ENCODE results near the gene LRWD1. TPM values are rescaled to one million over a fixed set of nuclear protein-coding genes. Genes with fewer than 3 reads are reported as not detected.
"Not testable (repeated sequence)": the region's sequence is repeated elsewhere in the genome, so short reads cannot be mapped to it uniquely, and the experiment has no call there.

Gene LRWD1
- total RNA-seq, 1 donor from 2014 or later, result 14.8 TPM

DNA sequence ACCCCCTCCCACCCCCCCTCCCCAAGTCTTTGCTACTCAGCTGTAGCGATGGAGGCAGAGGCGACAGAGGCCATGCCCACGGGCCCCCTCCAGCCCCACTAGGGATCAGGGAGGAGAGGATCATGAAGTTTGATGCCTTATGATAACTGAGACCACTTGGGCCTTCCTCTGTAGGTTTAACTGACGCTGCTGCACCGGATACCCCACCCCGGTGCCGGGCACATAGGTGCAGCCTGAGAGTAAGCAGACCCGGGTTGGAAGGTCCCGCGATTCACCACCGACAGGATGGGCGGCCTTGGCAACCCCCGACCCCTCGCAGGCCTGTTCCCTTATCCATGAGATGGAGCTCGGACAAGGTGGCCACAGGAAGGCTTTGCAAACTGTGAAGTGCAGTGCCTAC lies 29.2 kb downstream of the LRWD1 start:
- DNase-seq (ENCODE audit: low spot score), result peak; percentile 11

DNA sequence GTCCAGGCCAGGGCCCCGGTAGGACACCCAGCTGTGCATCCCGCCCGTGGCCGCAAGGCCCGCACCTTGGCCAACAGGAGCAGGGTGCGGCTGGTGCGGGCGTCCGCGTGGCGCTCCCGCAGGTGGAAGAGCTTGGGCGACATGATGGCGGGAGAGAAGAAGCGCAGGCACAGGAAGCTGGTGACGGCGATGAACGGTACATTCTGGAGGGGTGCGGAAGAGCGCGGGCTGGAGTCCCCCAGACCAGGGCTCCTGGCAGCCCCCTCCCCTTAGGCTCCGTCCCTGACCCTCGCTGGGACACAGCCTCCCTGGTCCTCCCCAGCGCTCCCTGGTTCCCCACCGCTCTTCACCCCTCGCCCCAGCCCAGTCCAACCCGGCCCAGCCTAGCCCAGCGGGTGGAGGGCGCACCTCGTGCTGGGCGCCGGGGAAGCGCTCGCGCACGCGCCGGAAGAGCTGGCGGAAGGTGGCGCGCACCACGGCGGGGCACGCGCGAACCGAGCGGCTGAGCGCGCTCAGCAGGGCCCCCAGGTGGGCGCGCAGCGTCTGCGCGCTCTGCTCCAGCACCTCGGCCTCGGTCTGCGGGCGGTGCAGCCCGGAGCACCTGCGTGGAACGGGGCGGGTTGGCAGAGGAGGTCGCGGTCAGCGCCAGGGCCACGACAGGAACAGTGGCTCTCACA lies 29.8 kb downstream of the LRWD1 start:
- not testable (repeated sequence) for DNase-seq (ENCODE audit: low spot score)

DNA sequence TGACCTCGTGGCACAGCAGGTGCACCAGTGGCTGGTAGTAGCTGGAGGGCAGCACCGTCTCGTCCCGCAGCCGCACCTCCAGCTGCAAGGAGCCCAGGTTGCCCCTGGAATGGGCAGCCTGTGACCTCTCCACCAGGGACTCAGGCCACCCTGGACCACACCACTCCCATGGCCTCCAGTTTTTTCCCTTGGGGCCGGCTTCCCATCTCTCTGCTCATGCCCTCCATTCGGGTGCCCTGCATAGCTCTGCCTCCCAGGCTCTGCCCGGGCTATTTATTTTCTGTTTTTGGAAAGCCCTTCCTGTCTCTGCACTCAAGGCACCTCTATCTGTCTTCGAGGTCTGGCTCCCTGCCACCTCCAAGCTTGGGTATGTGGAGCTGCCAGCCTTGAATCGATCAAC lies 32.1 kb downstream of the LRWD1 start:
- not testable (repeated sequence) for DNase-seq (ENCODE audit: low spot score)

DNA sequence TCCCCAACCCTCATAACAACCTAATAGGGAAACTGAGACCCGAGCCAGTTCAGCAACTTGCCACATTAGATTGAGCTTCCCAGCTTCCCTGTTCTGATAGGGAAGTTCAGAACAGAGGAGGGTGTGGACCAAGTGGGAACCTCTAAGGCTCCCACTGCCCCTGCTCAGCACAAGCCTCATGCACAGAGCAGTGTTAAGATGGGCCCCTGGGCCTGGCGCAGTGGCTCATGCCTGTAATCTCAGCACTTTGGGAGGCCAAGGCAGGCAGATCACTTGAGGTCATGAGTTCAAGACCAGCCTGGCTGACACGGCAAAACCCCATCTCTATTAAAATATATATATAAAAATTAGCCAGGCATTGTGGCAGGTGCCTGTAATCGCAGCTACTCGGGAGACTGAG lies 32.5 kb downstream of the LRWD1 start:
- DNase-seq (ENCODE audit: low spot score), result not testable (repeated sequence)

DNA sequence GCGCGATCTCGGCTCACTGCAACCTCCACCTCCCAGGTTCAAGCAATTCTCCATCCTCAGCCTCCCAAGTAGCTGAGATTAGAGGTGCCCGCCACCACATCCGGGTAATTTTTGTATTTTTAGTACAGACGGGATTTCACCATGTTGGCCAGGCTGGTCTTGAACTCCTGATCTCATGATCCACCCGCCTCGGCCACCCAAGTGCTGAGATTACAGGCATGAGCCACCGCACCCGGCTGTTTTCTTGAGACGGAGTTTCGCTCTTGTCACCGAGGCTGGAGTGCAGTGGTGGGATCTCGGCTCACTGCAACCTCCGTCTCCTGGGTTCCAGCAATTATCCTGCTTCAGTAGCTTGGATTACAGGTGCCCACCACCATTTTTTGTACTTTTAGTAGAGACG lies 33.5 kb downstream of the LRWD1 start:
- DNase-seq (ENCODE audit: low spot score), result not testable (repeated sequence)

DNA sequence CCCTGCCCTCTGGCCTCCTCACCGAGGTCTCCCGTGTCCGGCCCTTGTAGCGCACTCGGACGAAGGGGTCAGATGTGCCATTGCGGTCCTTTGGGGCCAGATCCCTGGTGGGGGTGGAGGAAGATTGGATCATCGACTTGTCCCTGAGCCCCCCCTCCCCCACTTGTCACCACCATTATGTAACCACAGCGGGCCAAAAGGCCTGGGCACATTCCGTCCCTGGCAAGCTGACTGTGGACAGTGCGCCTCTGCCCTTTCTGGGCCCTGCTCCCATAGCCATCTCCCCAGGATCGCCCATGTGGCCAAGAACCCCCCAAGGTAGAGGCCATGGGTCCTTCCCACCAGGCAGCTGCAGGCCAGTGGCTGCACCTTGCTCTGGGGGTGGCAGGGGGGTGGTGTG lies 38.4 kb downstream of the LRWD1 start:
- DNase-seq (ENCODE audit: low spot score), result not testable (repeated sequence)

DNA sequence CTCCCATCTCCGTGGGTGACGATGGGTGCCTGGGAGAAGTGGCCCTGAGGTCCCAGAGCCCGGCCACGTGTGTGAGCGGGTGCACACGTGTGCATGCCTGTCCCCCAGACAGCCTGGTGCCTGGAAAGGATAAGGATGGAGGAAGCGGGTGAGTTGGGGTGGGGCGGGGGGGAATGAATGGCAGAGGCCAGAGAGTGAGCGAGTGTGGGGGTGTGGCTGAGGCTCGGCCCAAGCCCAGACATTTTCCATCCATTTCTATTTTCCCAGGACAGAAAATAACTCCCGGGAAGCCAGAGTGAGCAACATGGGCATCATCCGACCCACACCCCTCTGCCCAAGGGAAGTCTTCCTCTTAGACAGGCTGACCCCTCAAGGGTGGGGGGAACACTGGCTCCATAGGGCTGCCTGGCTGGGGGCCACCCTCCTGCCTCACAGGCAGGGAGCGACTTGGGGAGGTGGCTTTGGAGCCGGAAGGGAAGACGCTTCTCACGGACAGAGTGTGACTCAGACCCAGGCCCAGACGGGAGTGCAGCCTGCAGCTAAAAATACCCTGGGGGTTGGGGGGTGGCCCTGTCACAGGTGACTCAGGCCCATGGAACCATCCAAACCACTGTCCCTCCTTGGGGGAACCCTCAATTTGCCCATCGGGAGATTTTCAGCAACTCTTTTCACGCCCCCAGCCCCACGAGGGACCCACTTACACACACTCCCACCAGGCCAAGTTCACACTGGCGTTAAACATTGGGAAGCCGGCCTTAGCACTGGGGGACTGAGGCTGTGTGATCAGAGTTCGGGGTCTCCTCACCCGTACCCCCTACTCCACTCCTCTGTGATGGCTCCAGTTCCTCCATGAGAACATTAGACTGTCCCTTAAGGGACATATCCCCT lies 40.8 kb downstream of the LRWD1 start:
- not testable (repeated sequence) for DNase-seq (ENCODE audit: low spot score)

DNA sequence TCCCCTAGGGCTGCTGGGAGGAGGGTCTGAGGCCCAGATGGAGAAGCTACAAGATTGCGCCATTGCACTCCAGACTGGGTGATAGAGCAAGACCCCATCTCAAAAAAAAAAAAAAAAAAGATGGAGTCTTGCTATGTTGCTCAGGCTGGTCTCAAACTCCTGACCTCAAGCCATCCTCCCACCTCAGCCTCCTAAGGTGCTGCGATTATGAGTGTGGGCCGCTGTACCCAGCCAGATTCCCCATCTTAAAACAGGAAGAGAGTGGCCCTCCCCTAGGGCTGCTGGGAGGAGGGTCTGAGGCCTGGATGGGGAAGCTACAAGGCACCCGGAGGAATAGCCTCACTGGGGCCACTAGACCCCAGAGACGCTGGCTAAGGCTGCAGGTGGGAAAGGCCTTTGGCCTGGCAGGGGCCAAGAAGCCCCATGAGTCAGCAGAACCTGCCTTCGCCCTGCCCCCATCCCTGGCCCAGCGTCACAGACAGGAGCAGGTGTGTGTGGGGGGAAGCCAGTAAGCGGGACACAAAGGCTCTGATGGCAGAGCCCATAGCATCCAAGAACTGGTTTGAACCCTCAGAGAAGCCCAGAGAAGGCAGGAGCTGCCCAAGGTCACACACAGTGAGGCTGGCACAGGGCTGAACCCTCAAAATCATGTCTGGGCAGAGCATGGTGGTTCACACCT lies 42.8 kb downstream of the LRWD1 start:
- DNase-seq (ENCODE audit: low spot score), result not testable (repeated sequence)

DNA sequence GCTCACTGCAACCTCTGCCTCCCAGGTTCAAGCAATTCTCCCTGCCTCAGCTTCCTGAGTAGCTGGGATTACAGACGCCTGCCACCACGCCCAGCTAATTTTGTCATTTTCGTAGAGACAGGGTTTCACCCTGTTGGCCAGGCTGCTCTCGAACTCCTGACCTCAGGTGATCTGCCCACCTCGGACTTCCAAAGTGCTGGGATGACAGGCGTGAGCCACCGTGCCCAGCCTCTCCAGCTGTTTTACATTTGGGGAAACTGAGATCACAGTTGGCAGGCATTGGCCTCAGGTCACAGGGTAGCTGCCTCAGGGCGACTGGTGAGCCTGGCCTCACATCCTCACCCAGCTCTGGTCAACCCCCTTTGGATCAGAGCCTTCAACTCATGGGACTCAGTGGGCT lies 45.8 kb downstream of the LRWD1 start:
- not testable (repeated sequence) for DNase-seq (ENCODE audit: low spot score)

DNA sequence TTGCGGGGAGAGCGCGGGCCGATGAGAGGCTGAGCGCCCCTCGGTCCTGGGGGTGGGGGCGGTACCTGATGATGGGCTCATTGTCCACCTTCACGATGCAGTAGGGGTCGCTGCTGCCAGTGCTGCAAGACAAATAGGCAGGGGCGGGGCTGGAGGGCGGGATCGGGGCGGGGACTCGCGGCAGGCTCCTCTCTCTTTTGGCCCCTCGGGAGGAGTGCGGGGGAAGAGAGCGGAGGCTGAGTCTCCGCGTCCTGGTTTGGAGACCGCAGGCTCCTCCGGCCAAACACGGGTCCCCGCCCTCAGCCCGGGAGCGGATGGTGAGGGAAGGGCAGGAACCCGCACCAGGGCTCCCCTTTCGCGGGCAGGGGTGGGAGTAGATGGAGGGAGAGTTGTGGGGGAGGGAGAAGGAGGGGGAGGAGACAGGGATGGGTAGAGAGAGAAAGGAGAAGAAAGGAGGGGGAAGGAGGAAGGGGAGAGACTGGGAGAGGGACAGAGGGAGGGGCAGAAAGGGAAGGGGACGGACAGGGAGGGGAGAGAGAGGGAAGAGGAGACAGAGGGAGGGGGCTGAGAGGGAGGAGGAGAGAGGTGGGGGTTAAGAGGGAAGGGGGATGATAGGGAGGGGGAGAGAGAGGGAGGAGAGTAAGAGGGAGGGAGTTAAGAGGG lies 47.2 kb downstream of the LRWD1 start:
- not testable (repeated sequence) for DNase-seq (ENCODE audit: low spot score)

DNA sequence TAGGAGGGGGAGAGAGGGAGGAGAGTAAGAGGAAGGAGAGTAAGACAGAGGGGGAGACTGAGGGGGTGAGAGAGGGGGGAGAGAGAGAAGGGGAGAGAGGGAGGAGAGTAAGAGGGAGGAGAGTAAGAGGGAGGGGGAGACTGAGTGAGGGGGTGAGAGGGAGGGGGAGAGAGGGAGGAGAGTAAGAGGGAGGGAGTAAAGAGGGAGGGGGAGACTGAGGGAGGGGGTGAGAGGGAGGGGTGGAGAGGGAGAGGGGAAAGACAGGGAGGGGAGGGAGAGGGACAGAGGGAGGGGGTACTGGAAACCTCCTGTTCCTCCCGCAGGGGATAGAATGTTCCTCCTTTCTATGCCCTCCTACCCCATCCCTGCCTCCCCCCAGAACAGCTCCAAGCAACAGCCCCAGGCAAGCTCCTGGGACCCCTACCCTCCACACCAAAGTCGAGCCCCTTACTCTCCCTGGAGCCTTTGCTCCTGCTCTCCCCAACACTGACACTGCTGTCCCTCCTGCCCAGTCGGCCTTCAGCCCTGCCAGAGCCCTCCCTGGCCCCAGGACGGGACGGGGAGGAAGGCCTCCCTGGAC lies 47.9 kb downstream of the LRWD1 start:
- not testable (repeated sequence) for DNase-seq (ENCODE audit: low spot score)

DNA sequence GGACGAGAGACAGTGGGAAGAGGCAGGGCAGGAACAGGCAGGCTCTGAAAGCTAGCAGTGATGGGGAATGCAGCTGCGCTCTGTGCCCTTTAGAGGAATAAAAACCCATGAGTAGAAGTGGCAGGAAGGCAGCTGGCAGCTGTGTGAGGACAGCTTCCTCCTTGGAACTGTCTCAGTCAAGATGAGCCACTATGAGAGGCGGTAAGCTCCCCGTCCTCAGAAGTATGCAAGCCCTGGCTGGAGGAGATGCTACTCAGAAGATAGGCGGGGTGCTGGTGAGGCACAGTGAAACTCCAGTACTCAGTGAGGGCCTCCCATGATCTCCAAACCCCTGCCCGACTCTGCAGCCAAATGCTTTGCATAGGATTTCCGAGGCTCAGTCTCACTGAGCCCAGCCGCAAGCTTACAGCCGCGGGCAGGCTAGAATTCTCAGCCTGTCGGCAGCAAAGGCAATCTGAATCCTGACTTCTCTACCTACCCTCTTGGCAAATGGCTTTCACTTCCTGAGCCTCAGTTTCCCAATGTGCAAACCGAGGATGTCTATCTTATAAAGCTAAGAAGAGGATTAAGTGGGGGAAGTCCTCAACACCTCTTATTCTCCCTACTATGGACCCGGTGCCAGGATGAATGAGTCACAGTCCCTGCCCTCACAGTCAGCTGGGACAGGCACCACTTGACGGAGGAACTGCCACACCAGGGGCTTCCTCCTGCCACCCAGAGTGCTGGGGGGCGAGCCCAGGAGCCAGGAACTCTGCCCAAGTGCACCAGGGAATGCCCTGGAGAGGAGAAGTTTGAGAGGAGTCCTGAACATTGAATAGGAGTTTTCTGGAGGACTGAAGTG lies 50.3 kb downstream of the LRWD1 start:
- not testable (repeated sequence) for DNase-seq (ENCODE audit: low spot score)

DNA sequence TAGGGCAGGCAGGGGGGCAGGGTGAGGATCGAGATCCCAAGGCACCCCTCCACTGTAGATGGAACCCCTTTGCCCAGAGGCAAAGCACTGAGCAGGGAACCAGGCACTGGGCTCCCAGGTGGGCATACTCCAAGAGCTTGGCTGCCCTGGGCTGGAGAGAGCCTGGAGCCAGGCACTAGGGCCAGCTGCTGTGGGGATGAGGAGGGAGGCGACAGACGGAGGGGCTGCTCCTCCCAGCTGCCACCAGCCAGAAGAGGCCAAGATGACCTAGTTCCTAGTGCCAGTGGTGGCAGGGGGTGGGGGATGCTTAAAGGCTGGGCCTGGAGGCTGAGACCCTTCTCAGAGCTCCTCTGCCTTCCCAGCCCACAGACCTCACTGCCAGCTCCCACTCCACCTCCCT lies 51.1 kb downstream of the LRWD1 start:
- not testable (repeated sequence) for DNase-seq (ENCODE audit: low spot score)

DNA sequence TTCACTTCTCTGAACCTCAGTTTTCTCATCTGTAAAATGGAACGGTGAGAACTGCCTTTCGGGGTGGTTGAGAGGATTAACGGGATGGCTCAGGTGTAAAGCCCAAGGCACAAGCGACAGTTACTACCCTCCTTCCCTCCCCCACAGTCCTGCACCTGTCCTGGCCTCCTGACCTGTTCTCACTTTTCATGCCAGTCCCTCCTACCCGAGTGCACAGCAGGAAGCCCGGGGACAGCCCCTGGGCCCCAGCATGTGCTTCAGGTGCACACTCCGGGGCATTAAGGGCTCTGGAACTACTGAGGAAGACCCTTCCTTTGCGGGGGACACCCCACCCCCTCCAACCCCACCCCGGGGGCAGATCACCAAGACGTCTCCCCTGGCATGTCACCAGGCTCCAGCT lies 52.2 kb downstream of the LRWD1 start:
- not testable (repeated sequence) for DNase-seq (ENCODE audit: low spot score)

DNA sequence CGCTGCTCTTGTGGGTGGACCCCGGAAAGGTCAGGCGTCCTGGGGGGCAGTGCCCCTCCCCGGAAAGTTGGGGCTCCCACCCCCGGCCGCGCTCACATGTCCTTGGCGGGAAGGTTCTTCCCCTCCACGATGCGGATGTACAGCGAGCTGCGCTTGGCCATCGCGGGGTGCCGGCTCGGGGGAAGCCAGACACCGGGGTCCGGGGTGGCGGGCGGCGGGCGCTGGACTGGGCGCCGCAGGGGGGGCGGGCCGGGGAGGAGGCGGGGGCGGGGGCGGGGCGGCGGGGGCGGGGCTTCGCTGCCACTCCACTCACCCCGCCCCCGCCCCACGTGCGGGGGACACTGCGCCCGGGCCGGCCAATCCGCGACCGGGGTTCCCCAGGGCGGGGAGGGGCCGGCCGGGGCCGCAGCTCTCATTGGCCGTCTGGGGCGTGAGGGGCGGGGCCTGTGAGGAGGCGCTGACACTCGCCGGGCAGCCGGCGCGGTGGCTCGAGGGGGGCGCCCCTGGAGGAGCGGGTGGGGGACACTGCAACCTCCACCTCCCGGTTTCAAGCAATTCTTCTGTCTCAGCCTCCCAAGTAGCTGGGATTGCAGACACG lies 52.9 kb downstream of the LRWD1 start, which contains the start of gene RASA4B:
Gene RASA4B, minus strand, starts transcription at position 228 of the 598 bp plus-strand sequence. Its CDS starts 67 bp downstream, at position 161.
- DNase-seq (ENCODE audit: low spot score), result not testable (repeated sequence)

DNA sequence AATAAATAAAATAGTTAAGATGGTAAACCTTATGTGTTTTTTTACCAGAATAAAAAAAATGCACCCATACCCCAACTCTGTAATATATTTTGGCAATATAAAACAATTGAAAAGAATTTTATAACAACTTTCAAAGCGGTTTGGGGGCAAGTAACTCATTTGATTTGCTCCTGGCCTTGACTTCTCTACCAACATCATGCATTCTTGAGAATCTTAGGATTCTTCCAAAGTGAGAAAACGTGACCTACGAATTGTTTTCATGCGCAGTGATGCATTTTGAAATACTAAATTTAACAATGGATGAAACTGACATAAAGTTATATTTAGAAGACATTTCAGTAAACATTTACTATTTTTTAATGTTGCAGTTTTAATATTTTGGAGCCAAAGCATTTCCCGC lies 56.0 kb downstream of the LRWD1 start:
- DNase-seq (ENCODE audit: low spot score), result not testable (repeated sequence)

All from mesenteric fat pad (tissue), 1 donor.